Measurements from ENCODE around the gene CD200.
A peak's percentile ranks its signal among the peaks of the same experiment; 100 is the strongest.
"Not testable (repeated sequence)": the region's sequence is repeated elsewhere in the genome, so short reads cannot be mapped to it uniquely, and the experiment has no call there.

Gene CD200

DNA sequence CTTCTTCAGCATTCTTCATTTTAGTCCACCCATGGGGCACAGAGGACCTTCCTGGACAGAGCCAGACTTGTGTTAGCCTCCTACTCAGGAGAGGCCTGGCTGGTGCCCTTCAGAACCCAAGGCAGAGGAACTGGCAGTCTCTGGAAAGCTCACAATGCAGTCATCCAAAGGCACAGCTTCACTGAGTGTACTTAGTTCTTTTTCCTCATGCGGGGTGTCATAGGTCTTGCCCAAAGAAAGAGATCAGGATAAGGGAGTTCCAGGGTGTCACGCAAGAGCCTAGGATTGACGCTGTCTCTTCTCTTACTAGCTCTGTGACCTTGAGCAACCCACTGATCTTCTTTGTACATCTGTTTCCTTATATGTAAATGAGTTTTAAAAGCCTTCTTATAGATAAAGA lies 58.7 kb downstream of the CD200 start:
- DNase-seq = no peak

DNA sequence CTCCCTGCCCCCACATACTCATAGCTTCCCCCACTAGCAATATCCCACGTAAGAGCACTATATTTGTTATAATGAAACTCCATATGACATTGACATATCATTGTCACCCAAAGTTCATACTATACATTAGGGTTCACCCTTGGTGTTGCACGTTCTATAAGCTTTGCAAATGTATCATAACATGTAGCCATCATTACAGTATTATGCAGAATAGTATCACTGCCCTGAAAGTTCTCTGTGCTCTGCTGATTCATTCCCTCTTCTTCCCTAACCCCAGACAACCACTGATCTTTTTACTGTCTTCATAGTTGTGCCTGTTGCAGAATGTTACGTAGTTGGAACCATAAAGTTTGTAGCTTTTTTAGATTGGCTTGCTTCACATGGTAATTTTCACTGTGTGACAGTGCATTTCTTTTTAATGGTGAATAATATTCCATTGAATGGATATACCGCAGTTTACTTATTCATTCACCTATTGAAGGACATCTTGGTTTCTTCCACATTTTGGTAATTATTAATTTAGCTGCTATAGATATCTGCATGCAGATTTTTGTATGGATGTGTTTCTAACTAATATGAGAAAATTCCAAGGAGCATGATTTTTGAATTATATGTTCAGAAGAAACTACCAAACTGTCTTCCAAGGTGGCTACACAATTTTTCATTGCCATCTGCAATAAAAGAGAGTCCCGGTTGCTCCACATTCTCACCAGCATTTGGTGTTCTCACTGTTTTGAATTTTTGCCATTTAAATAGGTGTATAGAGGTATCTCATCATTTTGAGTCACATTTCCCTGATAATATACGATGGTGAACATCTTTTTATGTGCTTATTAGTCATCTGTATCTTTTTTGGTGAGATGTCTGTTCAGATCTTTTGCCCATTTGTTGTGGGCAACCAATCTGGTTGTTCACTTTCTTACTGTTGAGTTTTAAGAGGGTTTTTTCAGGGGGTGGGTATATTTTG lies 59.7 kb downstream of the CD200 start:
- DNase-seq = no peak

DNA sequence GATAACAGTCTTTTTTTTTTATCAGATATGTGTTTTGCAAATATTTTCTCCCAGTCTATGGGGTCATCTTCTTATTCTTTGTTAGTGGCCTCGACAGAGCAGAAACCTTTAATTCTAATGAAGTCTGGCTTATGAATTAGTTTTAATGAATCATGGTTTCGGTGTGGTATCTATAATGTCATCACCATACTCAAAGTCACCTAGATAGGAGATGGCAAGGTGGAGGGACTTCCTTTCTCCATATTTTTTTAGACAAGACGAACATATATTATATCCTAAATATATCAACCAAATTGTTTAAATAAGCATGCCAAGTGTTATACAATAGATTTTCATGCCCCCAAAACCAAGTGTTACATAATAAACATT lies 60.4 kb downstream of the CD200 start:
- DNase-seq = no peak

DNA sequence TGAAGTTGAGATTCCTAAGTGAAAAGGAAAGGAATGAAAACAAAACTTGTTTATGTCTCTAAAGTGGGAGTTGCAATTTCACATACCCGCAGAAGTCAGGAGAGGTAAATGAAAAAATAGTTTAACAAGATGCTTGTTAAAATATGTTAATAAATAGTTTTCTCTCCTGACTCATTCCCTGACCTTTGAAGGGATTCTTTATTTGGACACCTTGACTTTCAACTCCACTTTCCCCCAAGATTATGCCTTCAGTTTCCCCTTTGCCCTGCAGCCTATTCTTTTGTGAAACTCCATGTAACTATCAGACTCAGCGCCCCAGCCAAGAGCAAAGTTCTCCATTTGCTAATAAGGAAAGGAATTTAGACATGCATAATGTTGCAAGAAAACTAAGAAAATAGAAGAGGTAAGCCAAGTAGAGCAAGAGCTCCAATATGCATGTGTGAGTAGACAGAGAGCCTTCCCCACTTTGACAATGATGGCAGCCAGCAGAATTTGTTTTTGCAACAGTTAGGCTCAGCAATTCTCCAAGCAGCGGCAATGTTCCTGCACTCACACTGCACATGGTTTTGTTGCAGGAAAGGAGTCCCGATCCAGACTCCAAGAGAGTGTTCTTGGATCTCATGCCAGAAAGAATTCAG lies 61.2 kb downstream of the CD200 start:
- DNase-seq = no peak

DNA sequence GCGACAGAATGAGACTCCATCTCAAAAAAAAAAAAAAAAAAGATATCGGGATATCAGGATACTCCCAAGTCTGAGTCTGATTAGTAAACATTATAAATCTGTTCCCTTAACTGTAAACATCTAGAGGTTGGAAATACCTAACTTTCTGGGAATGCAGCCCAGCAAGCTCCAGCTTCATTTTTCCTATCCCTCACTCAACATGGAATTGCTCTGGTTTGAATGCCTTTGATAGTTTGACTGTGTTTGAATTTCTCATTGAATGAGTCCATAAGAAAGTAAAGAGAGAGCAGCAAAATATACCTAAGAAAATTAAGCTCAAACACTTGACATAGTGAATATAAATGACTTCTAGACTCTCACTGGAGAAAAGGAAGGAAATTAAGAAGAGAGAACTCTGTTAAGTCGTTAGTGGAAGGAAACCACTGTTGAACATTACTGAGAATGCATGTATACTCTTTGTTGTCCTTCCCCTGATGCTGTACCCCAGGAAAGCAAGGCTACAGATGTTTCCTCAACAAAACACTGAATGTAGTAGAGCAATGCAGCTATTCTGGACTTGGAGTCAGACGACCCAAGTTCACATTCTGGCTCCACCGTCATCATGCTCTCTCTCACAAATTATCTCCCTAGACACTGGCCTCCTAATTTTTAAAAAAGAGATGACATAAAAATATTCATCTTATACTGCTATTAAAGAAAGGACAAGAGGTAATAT lies 62.4 kb downstream of the CD200 start:
- peak; percentile 14 for DNase-seq

DNA sequence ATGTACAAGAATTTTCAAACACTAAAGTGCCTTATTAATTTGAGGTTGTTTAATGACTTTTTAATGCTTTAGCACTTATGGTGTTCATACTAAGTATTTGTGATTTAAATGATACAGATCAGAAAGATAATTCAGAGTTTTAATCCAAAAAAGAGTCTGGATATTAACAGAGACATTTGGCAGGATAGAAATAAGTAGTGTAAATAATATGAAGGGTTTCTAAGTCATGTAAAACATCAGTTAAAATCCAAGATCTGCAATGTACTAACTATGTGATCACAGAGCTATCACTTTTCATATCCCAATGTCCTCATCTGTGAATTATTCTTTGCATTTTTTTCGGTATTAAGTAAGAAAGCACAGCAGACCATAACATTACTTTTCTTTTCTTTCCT lies 62.9 kb downstream of the CD200 start:
- DNase-seq = no peak

DNA sequence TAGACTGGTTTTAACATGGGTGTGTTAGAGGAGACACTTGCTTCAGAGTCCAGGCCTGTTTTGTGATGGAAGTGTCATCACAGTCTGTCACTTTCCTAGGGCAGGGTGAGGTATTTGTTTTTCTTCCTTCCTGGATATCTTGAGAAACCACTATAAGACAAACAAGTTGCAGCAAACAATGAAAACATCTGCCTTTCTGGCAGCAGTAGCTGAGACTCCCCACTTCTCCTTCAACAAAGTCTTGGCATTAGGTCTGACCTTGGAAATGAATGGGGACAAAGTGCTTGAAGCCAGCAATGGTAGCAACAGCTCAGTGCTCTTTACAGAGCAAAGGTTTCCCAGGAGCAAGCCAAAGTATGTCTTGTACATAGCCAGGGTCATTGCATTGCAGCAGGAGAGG lies 64.6 kb downstream of the CD200 start:
- DNase-seq = no peak

DNA sequence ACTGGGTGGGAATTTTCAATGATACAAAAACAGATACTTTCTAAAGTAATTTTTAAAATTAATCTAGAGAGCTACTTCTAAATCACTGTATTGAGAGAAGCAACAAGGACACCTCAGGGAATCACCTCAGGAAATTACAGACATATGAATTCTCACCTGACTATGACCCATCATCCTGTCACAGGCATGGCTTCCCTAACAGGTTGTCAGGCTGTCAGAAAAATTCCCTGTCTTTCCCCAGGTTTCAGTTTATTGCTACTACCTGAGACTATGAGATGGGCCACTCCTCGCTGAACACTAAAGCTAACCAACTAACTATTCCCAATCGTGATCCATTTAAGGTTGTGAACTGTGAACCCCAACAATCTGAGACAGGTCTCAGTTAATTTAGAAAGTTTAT lies 66.1 kb downstream of the CD200 start:
- no peak for DNase-seq

DNA sequence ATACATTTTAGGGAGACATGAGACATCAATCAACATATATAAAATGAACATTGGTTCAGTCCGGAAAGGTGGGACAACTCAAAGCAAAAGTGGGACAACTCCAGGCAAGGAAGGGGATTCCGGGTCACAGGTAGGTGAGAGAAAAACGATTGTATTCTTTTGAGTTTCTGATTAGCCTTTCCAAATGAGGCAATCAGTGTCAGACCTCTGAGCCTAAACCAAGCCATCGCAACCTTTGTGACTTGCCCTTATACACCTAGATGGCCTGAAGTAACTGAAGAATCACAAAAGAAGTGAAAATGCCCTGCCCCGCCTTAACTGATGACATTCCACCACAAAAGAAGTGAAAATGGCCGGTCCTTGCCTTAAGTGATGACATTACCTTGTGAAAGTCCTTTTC lies 66.6 kb downstream of the CD200 start:
- DNase-seq = not testable (repeated sequence)

DNA sequence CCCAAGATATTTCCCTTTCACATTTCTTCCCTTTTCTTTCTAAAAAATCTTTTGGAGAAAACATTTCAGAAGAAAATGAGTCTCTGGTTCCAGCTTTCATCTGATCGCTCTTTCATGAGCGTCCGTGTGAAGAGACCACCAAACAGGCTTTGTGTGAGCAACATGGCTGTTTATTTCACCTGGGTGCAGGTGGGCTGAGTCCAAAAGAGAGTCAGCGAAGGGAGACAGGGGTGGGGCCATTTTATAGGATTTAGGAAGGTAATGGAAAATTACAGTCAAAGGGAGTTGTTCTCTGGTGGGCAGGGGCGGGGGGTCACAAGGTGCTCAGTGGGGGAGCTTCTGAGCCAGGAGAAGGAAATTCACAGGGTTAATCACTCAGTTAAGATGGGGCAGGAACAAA lies 67.4 kb downstream of the CD200 start:
- not testable (repeated sequence) for DNase-seq

DNA sequence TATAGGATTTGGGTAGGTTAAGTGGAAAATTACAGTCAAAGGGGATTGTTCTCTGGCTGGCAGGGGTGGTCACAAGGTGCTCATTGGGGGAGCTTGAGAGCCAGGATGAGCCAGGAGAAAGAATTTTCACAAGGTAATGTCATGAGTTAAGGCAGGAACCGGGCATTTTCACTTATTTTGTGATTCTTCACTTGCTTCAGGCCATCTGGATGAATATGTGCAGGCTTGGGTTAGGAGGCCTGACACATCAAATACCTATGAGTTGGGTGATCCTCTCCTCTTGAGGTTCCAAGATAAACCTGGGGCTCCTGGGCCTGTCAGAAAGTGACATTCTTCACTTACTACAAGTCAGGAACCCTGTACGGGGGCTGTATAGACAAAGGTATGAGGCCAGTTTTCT lies 68.7 kb downstream of the CD200 start:
- DNase-seq = no peak

DNA sequence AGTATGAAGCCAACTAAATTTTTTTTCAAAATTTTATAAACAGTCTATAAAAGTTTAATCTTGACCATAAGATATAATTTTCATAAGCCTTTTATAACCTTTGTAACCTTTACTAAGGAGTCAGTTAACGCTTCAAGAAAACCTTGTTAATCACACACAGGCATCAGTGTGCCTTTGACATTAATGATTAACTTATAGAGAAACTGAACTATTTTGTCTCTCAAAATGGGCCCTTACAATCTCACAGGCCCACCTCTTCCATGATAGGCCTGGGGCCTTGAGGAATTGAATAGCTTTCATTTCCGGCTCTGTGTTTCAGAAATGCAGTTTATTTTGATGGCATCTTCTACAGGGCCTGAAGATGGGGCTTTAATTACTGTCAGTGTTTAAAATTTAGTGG lies 70.1 kb downstream of the CD200 start:
- no peak for DNase-seq

DNA sequence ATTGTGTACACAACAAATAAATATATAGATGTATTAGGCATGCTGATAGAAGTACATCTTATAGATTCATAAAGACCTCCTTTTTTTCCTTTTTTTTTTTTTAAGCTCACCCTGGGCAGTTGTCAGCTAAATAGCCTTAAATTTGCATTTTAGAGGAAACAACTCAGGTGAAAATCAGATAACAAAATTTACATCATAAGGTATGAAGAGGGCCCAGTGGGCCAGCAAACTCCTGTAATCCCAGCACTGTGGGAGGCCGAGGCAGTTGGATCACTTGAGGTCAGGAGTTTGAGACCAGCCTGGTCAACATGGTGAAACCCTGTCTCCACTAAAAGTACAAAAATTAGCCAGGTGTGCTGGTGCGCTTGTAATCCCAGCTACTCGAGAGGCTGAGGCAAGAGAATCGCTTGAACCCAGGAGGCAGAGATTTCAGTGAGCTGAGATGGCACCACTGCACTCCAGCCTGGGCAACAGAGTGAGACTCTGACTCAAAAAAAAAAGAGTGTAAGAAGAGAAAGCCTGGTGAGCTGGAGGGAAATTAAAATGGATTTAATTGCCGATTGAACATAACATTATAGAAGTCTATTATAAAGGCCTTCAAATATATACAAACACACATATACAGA lies 72.1 kb downstream of the CD200 start:
- not testable (repeated sequence) for DNase-seq

DNA sequence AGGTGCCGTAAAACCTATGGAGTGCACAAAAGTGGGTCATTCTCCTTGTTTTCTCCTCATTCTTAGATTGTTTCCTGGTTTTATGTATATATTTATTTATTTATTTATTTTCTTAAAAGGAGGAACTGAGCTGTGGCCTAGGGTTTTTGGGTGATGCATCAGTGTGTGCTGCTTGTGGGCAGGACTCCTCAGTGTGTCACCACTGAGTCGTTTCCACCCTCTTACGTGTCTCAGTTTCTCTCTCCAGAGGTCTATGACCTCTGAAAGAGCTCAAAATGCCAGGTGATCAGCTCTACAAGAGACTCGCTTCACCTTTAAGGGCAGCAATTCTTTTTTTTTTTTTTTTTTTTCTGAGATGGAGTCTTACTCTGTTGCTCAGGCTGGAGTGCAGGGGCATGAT lies 72.9 kb downstream of the CD200 start:
- DNase-seq = no peak

DNA sequence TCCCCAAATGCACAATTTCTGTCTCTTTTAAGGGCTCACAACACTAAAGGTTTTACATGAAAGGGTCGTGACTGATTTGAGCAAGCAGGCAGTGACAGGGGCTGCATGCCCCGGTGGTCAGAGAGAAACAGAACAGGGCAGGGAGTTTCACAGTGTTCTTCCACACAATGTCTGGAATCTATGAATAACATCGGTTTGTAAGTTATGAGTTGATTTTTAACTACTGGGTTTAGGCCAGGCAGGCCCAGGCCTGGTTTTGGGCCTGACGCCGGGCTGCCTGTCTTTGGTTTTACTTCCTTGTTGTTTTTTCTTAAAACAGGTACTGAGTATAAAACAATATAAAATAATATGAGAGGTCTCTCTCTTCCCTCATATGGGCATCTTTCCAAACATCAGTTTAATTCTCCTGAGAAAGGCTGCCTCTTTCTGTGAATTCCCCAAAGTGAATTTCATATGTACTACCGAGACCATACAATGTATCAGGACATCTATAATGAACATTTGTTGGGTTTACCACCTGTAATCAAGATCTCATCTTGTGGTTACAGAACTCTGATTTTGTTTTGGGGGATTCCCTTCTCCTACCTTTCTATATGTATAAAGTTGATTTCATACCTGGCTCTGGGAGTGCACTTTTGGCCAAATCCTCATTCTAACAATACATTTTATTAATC lies 74.4 kb downstream of the CD200 start:
- no peak for DNase-seq

DNA sequence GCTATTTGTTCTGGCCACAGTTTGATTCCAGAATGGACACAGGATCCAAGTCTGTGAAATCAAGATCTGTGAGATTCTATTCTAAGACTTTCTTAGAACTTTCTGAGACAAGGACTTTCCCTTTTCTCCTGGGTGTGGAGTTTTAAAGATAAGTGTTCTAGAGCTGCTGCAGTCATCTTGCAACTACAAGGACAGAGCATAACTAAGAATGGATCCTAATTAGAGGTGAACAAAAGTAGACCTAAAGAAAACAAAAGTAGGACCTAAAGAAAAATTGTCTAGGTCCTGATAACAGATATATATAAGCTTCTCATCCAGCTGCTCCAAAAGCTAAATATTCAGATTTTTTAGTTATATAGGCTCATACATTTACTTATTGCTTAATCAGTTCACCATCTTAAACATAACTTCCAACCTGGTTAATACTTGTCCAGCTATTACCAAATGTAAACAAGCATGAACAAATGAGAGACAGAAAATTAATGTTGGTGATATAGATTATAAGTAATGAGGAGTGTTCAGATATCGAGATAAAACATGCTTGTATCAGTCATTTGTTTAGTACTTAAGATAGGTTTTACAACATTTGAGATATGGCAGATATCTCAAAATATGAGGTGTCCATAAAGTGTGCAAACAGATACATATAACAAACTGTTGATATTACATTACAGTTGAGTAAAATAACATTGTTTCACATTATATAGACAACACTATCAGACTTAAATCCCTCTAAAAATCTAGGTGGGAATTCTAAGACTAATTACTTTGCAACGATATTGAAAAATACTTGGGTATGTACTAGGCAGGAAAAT lies 75.1 kb downstream of the CD200 start:
- DNase-seq = no peak

DNA sequence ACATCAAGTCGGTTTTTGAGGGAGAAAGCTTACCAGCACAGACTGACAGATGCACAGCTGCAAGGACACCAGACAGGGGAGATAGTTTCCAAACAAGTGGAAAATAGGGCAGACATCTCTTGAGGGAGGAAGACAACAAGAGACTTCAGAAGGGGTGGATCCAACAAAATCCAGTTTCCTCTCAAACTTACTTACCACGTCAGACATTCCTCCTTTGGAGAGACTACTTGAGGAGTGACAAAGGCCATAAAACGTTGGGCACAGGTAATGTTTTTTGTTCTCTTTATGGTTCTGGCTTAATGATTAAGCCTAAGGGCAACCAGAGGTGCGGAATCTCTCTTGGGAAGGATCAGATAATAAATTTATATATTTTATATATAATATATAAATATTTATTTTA lies 76.1 kb downstream of the CD200 start:
- no peak for DNase-seq

DNA sequence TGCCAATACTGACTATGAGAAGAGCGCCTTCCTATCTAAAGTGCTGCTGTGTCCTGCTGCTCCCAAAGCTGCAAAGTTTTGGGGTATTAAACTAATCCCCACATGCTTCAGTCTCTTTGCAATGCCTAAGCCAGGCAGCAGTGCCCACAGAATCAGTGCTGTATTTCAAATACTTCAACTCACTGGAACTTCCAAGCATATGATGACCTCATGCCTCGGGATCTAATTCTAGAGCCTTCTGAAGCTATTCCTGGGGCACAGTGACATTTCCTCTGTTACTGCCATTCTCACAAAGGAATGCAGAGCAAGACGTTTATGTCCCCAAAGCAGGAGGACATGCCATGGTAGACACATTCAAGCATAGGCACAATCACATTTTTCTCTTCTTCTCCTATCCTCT lies 78.5 kb downstream of the CD200 start:
- no peak for DNase-seq

Measured in GF-D8 (cell line).